K562 (cell line): Measurements from ENCODE around the gene PCBP2. TPM values are rescaled to one million over a fixed set of nuclear protein-coding genes. Genes with fewer than 3 reads are reported as not detected.

ENCODE experiments used
- ATAC-seq: fragments of 200-7000 bp; cut with Tn5 transposase; 3 replicates; pipeline ENCODE4 v1.9.1; 2020; ENCODE audit warnings: moderate library complexity
- BruUV-seq: library from RNA; stranded (reverse); fragments of 400-500 nt; replicated peaks from 2 replicates; lab custom pipeline; 2021; lab: Mats Ljungman, UMichigan
- CTCF ChIA-PET: fragments of 300-600 bp; formaldehyde crosslinking; extraction: SDS; loops from one replicate; lab custom pipeline; 2021; ENCODE audit warnings: low intra/inter-chr PET ratio; lab: Yijun Ruan, JAX
- POLR2A ChIA-PET: fragments of 300-600, 350-650 bp; sonication (Branson Sonifier 250); formaldehyde crosslinking; extraction: SDS; loops from one replicate; lab custom pipeline; 2021; ENCODE audit warnings: antibody characterized with exemption, inconsistent platforms; lab: Yijun Ruan, JAX
- DNase-seq, 4 experiments: peaks; one replicate each; pipeline versions ENCODE4 v3.0.0 to v3.0.0-alpha.2; 2011 to 2018; ENCODE audit warnings: low spot score in 3 of 4, mixed read lengths in 3 of 4; ENCODE audit errors: extremely low read depth in 1 of 4
- FAIRE-seq: peaks from 2 replicates; lab custom pipeline; 2011; peaks lifted over from hg19 to GRCh38; lab: Jason Lieb, UNC
- H2AFZ ChIP-seq: 2 replicates; pipeline ENCODE4 v1.6.0; 2011; ENCODE audit warnings: low read depth, low read length, control low read depth, inconsistent platforms
- H3K27ac ChIP-seq: fragments of 200-600 bp; 3 replicates; pipeline ENCODE4 v1.8.0; 2011; ENCODE audit warnings: low read depth, mild to moderate bottlenecking, control low read depth, inconsistent platforms, low read length, moderate library complexity, mixed read lengths; ENCODE audit errors: extremely low read depth
- H3K27me3 ChIP-seq, 2 experiments: fragments of 300-600 bp in 1 of 2; 2 replicates in 1 of 2; 3 replicates in 1 of 2; pipeline versions ENCODE4 v1.6.0 to v1.8.0; 2011; ENCODE audit warnings: inconsistent platforms in 2 of 2, low read length in 2 of 2, mild to moderate bottlenecking in 1 of 2, mixed read lengths in 1 of 2, moderate library complexity in 1 of 2; ENCODE audit not compliant: control insufficient read depth in 2 of 2, insufficient read depth in 2 of 2
- H3K36me3 ChIP-seq: fragments of 300-600 bp; 3 replicates; pipeline ENCODE4 v1.8.0; 2011; ENCODE audit warnings: mild to moderate bottlenecking, low read length, inconsistent platforms; ENCODE audit not compliant: control insufficient read depth, insufficient read depth
- H3K4me1 ChIP-seq, 2 experiments: fragments of 200-600 bp in 1 of 2; replicated peaks in 1 of 2; 2 replicates in 1 of 2; 3 replicates in 1 of 2; pipeline versions ENCODE4 v1.5.1 to v1.8.0; 2011; ENCODE audit warnings: inconsistent platforms in 2 of 2, low read length in 2 of 2, mild to moderate bottlenecking in 1 of 2, mixed read lengths in 1 of 2, moderate library complexity in 1 of 2; ENCODE audit not compliant: control insufficient read depth in 2 of 2, insufficient read depth in 2 of 2
- H3K4me2 ChIP-seq: 2 replicates; pipeline ENCODE4 v1.6.1; 2011; ENCODE audit warnings: low read length, control low read depth, inconsistent platforms, mixed read lengths; ENCODE audit not compliant: insufficient read depth
- H3K4me3 ChIP-seq: fragments of 200-600 bp; sonication (generic), shearing (Covaris generic); 2 replicates; pipeline ENCODE4 v1.5.1; 2016; ENCODE audit warnings: control low read depth, inconsistent platforms
- H3K79me2 ChIP-seq: fragments of 200-600 bp; 3 replicates; pipeline ENCODE4 v1.8.0; 2011; ENCODE audit warnings: low read length, inconsistent platforms; ENCODE audit not compliant: control insufficient read depth, insufficient read depth
- H3K9ac ChIP-seq, 2 experiments: 2 replicates each; pipeline versions ENCODE4 v1.6.0 to v1.6.1; 2011; ENCODE audit warnings: low read depth in 2 of 2, low read length in 2 of 2, control low read depth in 1 of 2, inconsistent platforms in 1 of 2, mild to moderate bottlenecking in 1 of 2, mixed read lengths in 1 of 2; ENCODE audit not compliant: insufficient read depth in 1 of 2
- H3K9me1 ChIP-seq: one replicate; pipeline ENCODE4 v1.6.0; 2011; ENCODE audit warnings: inconsistent platforms, mild to moderate bottlenecking, low read length, moderate library complexity; ENCODE audit not compliant: control insufficient read depth, insufficient read depth
- H3K9me3 ChIP-seq: replicated peaks from 2 replicates; pipeline ENCODE4 v1.5.1; 2011; ENCODE audit warnings: low read depth, low read length, inconsistent platforms; ENCODE audit not compliant: control insufficient read depth, insufficient read depth
- H4K20me1 ChIP-seq: replicated peaks from 2 replicates; pipeline ENCODE4 v1.6.1; 2011; ENCODE audit warnings: low read length, inconsistent platforms, mixed read lengths; ENCODE audit not compliant: control insufficient read depth, insufficient read depth
- POLR2H ChIP-seq: IDR thresholded peaks from 2 replicates; pipeline ENCODE4 v1.6.1; 2016; ENCODE audit warnings: missing genetic modification characterization, low read depth, mild to moderate bottlenecking, control low read depth, missing compliant biosample characterization, moderate library complexity
- PURB ChIP-seq: sonication (generic); formaldehyde crosslinking; IDR thresholded peaks from 2 replicates; pipeline ENCODE4 v1.9.0; 2021; ENCODE audit warnings: low read depth, mild to moderate bottlenecking, missing genetic modification reagents
- SIN3A ChIP-seq, 2 experiments: fragments of 150-350 bp in 1 of 2; IDR thresholded peaks; 2 replicates each; pipeline ENCODE4 v1.6.1; 2011 to 2016; ENCODE audit warnings: borderline replicate concordance in 2 of 2, low read depth in 2 of 2, low read length in 2 of 2, mild to moderate bottlenecking in 2 of 2, moderate library complexity in 2 of 2; ENCODE audit not compliant: control insufficient read depth in 1 of 2
- TAF9B ChIP-seq: fragments of 450-650 bp; IDR thresholded peaks from 2 replicates; pipeline ENCODE4 v1.6.1; 2018; ENCODE audit warnings: mild to moderate bottlenecking; ENCODE audit not compliant: partially characterized antibody
- WGBS: fragments of 100-300 bp; shearing (Covaris generic); methylation state at CpG from one replicate; pipeline ENCODE4 v1.1.6; 2016; ENCODE audit warnings: low coverage, mixed read lengths; ENCODE audit not compliant: insufficient coverage; ENCODE audit errors: missing lambda C conversion rate; 5-methylcytosine and 5-hydroxymethylcytosine counted together
- in situ Hi-C: fragments of 300-500 bp; cut with MboI; formaldehyde crosslinking; loops from 4 replicates; pipeline ENCODE4 v1.15.0; 2018; ENCODE audit warnings: inconsistent platforms, mixed read lengths
- intact Hi-C: fragments of 100-400 bp; cut with micrococcal nuclease; formaldehyde crosslinking; loops from 2 replicates; pipeline ENCODE4 v1.14.2; 2022
- polyA plus RNA-seq, 8 experiments: library from polyadenylated mRNA; depleted of rRNA in 4 of 8; stranded (reverse) in 5 of 8; unstranded in 3 of 8; fragments of >200 nt; fragmentation: Nextera tagmentation in 2 of 8; fragmentation: Illumina TruSeq in 1 of 8; extraction: Ambion mirVana in 2 of 8; extraction: Trizol in 1 of 8; gene quantifications; 2 replicates each; pipeline versions ENCODE4 v1.2.1 to v1.2.3, GENCODE V29; 2011 to 2014; ENCODE audit warnings: inconsistent platforms in 1 of 8, missing spikeins in 1 of 8
- total RNA-seq, 7 experiments: library from RNA; depleted of rRNA in 6 of 7; stranded (reverse); fragments of >200 nt in 6 of 7; fragmentation: Illumina TruSeq in 2 of 7; extraction: Trizol in 2 of 7; gene quantifications; 2 replicates each; pipeline versions ENCODE4 v1.2.1 to v1.2.3, GENCODE V29; 2011 to 2021; ENCODE audit warnings: low replicate concordance in 1 of 7

PCBP2 gene
- total and polyA plus RNA-seq, 9 of the 15 experiments (the other 6 are each of a cell fraction or from before 2014, with no cell fraction given), result 137 to 831 (median 328) TPM

DNA sequence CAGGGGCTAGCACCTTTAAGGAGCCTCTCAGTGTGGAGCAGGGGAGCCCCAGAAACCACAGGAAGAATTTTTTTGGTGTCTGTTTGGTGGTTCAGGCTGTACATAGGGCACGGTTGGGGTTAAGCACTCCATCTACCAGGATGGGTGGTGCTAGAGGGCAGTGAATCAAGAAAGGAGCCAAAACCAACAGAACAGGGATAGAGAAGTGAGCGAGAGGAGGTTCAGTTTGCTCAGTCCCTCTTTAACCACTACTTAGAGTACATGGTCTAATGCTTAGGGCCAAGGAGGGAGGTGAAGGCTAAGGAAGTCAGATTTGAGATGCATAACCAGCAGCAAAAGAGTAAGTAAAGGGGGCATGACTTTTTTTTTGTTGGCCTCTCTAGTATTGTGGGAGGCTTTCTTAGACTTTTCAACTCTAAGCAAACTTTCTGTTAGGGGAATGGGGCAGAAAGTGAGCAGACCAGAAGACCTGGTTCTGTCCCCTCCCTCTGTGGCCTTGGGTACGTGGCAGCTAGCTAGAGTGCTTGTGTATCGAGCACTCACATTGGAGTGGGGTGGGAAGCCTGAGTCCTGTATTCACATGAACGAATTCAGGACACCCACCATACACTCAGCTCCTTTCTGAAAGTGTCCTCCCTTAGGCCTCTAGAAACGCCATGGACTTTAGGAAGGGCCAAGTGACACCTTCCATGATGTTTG is 62.0 kb downstream of the PCBP2 start:
- no peaks in the 10 kb centered on the region; a peak in 1 of 5 replicates for H3K27me3 ChIP-seq
- no peaks in the 10 kb centered on the region for H4K20me1 ChIP-seq
- no peaks in the 10 kb centered on the region for H3K79me2 ChIP-seq
- FAIRE-seq (no peak), ATAC-seq (no peak), DNase-seq (no peak)
- no peak overlapping the region for H2AFZ ChIP-seq
- H3K36me3 ChIP-seq, result peaks cover 64% of the 10 kb centered on the region
- in situ Hi-C loops (no loop called here), intact Hi-C loops (no loop called here)
- H3K4me1 ChIP-seq, result peaks cover 0 to under 1% of the 10 kb centered on the region in 2 experiments; a peak in 2 of 5 replicates
- no TSS peak for BruUV-seq
- H3K4me3 ChIP-seq, result no peak overlapping the region
- WGBS, result 77% methylated on average over 6 of the region's 6 CpGs
- ChIA-PET CTCF (no interaction called here), POLR2A (interaction anchor here (0.5 to 2.5 kb wide), 4 partner anchors 11 to 48 kb away, joined by 3 to 13 read pairs (median 4); partner anchors contain the start of gene TARBP2)
- no peak overlapping the region for H3K4me2 ChIP-seq
- no peak overlapping the region for H3K27ac ChIP-seq
- no peak for TF ChIP-seq SIN3A (IDR thresholded peaks at IDR 0.05; ENCODE audit: borderline replicate concordance in 2 of 2, control insufficient read depth in 1 of 2, low read depth in 2 of 2, low read length in 2 of 2)
- TF ChIP-seq TAF9B, result no peak
- no peak for TF ChIP-seq PURB
- no peak for TF ChIP-seq POLR2H (tag)
- TF ChIP-seq, all 486 proteins: peak for 0
- Histone ChIP-seq H3K9me3 (no peaks in the 10 kb centered on the region), H3K9me1 (no peaks in the 10 kb centered on the region), H3K9ac (peak overlapping the region in 1 of 2 experiments; percentile 15; a peak in 1 of 4 replicates)
